NCI-H2196 treated with DMSO at 0.1 percent for 48 hours (cell line): Measurements from ENCODE around the gene VPS35.
A peak's percentile ranks its signal among the peaks of the same experiment; 100 is the strongest.

Experiments
- DNase-seq: peaks from one replicate; lab custom pipeline; 2025; ENCODE audit not compliant: unreplicated experiment; lab: John Stamatoyannopoulos, UW

VPS35 gene

DNA sequence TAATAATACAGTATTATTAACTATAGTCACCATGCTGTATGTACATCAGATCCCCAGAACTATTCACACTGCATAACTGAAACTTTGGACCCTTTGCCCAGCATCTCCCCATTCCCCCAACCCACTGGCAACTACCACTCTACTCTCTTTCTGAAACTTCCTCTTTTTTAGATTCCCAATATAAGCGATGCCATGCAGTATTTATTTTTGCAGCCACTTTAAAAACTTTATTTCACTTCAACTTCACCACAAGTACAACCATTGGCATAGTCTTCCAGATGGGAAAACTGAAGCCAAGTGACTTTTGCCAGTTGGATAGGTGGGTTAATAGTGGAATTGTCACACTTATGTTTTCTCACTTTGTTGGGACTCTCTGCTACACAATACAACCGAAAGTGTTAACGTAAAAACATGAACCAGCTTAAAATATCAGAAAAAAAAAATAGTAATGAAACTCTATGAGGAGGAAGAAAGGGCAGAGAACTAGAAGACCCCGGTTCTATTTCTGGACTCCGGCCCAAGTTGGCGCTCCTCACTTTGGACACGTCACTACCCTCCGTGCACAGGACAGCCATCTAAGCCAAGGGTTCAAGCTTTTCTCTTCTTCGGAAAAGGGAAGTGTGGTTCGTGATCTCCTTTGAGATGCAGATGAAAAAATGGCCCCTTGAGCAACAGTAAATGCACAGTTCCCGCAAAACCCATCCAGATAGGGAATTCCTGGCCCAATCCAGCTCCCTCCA, 68.5 kb downstream of the VPS35 start:
- no peak for DNase-seq

GRCh38 chr16:46618516-46618915, 70.5 kb downstream of the VPS35 start:
- no peak for DNase-seq

GRCh38 chr16:46614006-46614405, 75.0 kb downstream of the VPS35 start:
- no peak for DNase-seq

GRCh38 chr16:46613352-46613751, 75.6 kb downstream of the VPS35 start:
- DNase-seq: no peak

- DNase-seq: no peak
Observed at GRCh38 chr16:46612121-46612520, 76.9 kb downstream of the VPS35 start.

DNA sequence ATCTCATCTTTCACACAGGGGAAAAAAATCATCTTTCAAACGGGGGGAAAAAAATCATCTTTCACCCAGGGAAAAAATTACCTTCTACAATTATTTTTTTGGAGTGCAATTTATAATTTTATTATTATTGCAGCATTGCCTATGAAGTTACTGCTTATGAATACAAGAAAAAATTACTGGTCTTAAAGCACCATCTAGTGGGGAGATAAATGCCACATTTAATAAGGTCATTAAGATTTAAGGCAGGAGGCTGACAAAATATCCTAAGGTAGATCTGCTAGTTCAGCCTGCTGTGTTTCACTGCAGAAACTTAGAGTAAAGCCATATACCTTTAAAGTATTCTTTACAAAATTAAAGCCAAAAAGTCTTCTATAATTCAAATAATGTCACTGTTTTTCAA, 81.4 kb downstream of the VPS35 start:
- peak; percentile 3 for DNase-seq

DNA sequence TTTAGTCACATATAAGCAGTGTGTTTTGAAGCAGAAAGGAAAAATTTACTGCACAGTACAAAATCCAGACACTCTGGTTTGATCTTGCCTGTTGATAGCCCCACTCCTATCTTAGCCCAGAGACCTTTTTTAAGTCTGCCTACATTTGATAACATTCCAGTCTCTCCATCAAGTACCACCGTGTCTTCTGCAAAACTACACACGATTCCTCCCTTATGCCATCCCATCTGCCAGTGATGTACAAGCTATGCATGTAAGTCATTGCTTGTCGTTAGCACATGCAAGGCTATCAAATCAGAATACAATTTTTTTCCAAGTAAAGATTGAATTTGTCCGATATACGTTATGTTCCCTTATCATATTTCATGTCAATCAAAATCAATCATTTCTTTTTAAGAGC, 82.7 kb downstream of the VPS35 start:
- DNase-seq: no peak
